Activated CD4-positive, alpha-beta T cell treated with anti-CD3 and anti-CD28 coated beads, Interleukin-2, amount 50 U/mL, for 16 hours (primary cell): ENCODE data around the gene TTC6.
A peak's percentile ranks its signal among the peaks of the same experiment; 100 is the strongest.
"Not testable (repeated sequence)": the region's sequence is repeated elsewhere in the genome, so short reads cannot be mapped to it uniquely, and the experiment has no call there.

Source experiments
- DNase-seq: peaks from one replicate; pipeline ENCODE4 v3.0.0-alpha.2; 2020

TTC6 gene, protein sequence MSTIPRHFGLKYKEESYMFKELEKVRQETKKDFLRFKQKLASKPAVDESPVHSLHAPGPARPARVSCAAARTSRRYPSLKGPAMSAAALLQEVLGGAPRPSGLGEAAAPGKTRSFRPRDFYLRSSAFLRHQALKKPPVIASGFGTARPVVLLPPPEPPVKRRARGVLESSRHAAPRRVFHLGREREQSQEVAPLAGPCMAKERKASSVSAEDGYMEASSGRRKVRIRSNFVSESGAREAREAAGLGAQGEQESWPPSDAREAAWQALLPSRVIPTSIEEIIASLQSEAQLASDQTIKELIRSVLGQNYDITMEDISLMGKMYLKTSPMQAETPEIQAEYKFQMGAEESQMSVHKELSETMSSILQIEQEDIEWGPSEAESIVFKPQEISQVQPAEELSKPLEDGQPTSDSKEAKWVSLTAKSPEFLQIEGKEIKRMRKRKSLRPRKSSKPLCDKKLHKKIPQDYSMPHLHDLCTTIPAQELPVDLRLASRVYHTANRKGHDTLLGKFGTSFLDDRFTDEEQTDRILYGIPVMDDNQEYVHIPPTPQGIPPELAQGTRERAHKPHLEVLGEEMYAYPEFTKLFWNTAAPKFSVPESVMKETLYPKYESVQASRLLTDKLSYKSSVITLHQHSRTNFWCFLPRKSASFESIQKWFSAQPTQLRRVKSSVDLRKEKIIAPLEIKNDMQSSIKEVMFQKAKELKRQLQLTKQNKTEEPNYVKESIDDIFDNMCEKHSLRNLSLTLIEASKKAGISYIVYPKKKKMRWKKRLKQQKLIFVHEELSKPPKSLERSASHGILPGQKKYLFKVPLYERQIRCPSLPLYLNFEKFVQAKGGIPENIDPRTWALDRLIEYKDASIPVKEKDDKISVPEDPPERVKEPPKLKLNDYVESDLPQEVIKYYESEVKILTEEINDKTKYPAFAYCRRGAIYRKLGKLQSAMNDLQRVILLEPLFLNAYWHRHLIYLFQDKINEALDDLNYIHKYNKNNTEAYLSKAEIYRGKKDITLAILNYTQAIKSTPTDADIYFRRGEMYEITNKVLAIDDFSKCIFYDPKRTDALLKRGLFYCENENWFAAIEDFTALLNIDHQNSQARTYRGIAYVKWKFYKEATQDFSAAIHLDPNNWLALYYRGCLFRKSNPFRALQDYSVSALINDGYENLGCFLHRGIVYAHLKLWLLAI (N-terminal part only)

DNA sequence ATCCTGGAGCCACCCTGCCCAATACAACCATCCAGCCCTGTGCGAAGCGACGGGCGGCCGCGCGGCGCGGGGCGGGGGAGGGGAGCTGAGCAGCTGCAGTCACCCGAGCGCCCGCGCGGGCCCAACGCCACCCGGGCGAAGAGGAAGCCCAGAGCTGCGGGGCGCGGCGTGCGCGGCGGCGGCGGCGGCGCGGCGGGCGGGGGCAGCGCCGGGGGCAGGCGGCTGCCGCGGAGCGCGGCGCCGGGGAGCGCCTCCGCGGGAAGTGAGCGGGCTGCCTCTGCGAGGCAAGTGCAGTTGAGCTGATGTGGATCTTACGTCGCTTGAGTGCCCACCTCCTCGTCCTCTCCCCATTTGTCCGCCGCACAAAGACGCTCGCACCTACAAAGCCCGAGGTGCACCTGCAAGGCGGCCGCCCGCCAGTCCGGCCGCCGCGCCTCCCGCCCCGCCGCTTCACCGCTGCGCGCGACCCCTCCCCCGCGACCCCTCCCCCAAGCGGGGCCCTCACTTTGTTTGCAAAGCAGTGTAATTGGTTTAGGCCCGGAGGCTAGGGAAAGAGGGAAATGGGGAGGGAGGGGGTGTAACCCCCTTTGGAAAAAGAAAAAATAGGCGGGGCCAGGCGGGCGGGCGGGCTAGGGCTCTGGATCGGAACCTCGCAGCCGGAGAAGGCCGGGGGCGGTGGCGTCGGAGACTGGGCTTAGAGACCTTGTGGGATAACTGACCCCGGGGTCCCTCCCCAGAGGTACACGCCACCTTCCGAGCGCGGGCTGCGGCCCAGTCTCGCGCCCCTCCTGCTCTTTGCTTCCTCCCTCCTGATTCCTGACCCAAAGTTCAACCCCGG lies at the start of gene TTC6, which contains the start of gene FOXA1:
TSS of gene TTC6 (plus strand) at position 659 of the 838 bp plus-strand sequence. CDS start 26,436 bp downstream, outside the sequence.
TSS of gene FOXA1 (minus strand) at position 279 of the 838 bp plus-strand sequence. CDS start at position 2, 277 bp downstream.
- DNase-seq: peak; percentile 5

GRCh38 chr14:37546621-37547447 lies 48.6 kb upstream of the TTC6 start:
- no peak for DNase-seq

GRCh38 chr14:37550511-37550910 lies 44.9 kb upstream of the TTC6 start:
- no peak for DNase-seq

DNA sequence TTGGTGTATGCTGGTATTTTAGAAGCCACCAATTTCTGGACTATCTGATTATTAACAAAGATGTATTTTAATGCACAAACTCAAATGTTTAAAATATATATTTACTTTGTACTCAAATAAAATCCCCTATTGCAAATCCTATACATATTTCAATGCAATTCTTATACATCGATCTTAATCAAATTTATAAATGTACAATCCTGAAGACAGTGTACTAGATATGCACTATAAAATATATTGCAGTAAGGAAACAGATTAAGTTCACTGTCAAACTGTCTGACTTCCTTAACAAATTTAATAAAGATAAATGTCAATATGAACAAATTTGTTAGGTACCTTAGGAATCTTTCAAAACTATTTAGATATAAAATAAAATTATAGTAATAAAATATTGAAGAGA lies 44.3 kb upstream of the TTC6 start:
- no peak for DNase-seq

- no peak for DNase-seq
Observed at GRCh38 chr14:37553935-37554550, 41.4 kb upstream of the TTC6 start.

- DNase-seq: not testable (repeated sequence)
Observed at GRCh38 chr14:37555596-37555995, 39.8 kb upstream of the TTC6 start.

DNA sequence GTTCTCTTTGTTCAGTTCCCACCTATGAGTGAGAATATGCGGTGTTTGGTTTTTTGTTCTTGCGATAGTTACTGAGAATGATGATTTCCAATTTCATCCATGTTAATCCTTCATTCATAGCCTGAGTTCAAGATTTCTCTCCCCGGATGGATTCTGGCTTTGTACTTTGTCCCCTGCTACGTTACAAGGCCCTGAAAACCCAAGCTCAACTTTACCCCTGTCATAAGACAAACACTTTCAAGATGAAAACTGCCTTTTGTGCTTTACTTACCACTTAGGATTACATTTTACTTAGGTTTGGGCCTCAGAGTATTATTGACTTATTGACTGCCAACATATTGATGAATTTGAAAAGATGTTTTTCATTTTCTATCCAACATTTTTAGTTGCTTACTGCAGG lies 36.7 kb upstream of the TTC6 start:
- no peak for DNase-seq

DNA sequence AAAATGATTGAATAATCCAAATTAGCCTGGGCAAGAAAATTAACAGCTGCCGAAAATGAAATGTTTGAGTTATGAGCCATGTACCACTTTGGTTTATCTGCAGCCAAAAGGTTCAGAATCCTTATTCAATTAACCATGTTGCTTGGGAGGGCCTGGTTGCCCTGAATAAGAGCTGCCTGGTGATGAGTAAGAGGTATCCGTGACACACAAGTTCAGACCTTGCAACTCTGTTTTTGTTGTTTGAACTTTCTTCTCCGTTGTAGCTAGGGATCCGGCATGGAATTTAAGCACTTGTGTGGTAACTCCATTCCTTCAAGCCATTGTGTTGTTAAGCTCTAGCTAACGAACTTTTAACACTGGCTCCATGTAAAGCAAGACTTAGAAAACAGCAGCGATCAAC lies 36.0 kb upstream of the TTC6 start:
- no peak for DNase-seq

- no peak for DNase-seq
Observed at GRCh38 chr14:37563189-37563588, 32.2 kb upstream of the TTC6 start.

DNA sequence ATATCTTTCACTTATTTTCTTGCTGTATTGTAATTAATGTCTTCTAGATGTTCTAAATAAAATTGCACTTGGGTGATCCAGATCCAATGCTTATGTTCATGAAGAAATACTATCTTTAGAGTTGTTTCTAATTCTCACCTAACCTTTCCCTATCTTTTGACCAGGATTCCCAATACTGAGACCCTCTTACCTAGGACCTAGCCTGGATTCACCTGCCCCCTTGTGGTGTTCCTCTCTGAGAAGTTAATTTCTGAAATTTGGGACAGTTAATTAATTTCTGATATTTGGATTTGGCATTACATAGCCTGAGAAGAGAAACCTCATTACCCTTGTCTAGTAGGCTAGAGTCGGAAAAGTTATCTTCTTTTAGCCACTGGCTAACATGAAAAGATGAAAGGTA lies 29.9 kb upstream of the TTC6 start:
- no peak for DNase-seq

DNA sequence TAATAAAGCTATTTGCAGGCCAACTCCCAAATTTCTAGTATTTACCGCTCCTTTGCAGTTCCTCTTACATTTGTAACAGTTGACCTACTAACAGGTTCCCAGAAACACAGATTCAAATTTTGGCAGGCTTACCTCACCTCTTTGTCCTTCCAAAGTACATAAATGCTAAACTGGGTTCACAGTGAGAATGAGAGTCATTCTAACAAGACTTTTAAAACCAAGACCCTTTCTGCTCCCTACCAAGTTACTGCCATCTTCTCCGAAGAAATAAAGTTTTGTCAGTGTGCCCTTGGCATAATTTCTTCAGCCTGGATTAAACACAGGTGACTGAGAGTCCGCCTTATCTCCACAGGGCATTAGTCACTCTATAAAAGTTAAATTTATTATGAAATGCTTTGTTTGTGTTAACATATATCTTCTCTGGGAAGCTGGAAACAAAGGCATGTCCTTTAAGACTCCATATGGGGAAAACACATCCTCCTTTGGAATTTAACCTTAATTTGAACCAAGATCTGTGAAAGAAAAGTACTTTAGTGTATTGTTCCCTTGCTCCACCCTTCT lies 28.5 kb upstream of the TTC6 start:
- no peak for DNase-seq

DNA sequence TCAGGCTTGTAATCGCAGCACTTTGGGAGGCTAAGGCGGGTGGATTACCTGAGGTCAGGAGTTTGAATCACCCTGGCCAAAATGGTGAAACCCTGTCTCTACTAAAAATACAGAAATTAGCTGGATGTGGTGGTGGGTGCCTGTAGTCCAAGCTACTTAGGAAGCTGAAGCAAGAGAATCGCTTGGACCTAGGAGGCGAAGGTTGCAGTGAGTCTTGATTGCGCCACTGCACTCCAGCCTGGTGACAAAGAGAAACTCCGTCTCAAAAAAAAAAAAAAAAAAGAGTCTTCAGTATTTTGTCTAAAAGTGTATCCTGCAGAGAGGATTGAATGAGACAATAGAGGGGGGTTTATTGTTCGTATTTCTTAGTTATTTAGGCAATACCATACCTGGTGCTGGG lies 25.7 kb upstream of the TTC6 start:
- no peak for DNase-seq

GRCh38 chr14:37571391-37571790 lies 24.0 kb upstream of the TTC6 start:
- DNase-seq: no peak

- no peak for DNase-seq
Observed at GRCh38 chr14:37573356-37573755, 22.1 kb upstream of the TTC6 start.

DNA sequence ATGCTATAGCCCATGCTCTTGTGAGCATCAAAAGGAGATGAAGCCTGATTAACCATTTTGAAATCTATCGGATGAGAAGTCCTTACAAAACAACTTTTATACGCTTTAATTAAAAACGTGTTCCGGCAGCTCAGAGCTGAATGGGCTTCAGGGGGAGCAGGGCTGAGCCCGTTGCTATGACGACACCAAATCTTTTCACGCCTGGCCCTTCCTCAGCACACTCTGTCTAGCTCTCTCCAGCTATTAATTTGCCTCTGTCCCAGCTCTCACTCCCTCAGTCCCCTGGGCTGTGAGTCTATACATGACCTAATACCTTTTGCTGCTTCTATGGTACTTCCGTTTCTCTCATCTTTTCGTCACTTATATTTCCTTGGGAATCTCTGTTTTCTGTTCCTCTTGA lies 16.2 kb upstream of the TTC6 start:
- no peak for DNase-seq

DNA sequence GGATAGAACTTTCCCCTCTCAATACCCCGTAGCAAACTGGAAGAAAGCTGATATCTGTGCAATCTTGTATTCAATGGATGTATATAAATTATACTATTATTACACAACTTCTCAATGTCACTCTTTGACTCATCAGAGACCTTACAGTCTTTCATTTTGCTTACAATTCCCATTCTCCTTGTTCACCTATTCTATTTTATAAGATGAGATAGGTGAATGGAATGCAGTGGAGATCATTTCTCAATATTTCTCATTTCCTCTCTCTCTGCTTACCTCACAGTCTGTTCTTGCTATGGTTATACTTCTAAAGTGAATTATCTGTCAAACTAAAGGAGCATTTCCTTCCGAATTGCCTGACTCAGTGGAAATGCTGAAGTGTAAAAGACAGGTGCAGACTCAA lies 15.3 kb upstream of the TTC6 start:
- DNase-seq: no peak

- DNase-seq: no peak
Observed at GRCh38 chr14:37583358-37584210, 11.8 kb upstream of the TTC6 start.

DNA sequence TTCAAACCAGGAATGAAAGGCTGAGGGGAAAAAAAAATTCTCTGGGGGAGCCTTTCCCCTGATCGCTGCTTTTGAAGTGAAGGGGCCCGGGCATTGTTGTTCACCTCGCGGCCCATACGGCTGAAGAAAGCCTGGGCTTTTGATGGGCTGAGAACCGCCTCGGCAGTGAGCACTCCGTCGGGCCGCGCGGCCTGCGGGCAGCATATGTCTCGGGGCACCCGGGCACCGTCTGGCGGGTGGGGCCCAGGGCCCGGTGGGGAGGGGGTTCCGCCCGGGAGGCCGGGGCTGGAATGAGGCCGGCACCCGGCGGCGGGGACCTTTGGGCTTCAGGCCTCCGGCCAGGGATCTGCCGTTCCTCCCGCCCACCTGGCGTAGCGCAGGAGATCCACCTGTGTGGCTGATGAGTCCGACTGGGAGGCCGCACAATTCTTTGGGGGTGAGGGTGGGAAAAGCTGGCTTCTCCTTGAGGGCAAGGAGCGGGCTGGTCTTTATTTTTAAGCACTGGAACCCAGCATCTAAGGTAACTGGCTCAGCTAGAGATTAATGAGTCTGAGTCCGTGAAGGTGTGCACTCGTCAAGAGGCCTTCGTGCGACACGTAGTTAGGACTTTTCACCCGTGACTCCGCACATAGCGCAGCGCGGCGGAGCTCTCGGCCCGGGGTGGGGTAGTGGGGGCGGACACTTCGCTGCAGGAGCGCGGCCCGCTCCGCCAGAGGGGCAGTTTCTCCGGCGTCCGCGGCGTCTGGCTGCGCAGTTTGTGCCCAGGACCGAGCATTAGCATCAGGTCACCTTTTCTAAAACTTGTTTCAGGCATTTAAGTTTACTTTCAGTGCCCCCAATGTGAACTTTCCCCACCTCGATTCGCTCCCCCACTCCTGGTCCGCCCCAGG lies 11.0 kb upstream of the TTC6 start:
- no peak for DNase-seq
